DMS114 treated with DMSO at 0.1 percent for 48 hours (cell line): ENCODE results near the gene SLC8A1.

ENCODE experiments used
- DNase-seq: peaks from one replicate; lab custom pipeline; 2025; ENCODE audit not compliant: unreplicated experiment; lab: John Stamatoyannopoulos, UW

The SLC8A1 gene

DNA sequence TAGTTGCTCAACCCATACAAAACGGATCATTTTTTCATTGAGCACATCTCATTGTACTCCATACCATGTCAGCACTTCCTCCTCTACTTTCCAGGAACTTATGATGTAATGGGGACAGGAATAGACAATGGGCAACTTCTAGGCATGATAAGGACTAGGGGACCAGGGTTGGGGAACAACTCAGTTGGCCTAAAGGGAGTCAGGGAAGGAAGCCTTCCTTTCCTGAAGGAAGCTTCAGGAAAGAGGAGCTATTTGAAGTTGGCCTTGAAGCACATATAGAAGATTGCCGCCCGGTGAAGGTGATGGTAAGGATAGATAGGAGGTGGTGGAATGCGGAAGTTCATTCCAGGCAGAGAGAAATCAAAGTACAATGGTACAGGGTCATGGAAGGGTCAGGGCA is 283.9 kb downstream of the SLC8A1 start:
- no peak for DNase-seq

DNA sequence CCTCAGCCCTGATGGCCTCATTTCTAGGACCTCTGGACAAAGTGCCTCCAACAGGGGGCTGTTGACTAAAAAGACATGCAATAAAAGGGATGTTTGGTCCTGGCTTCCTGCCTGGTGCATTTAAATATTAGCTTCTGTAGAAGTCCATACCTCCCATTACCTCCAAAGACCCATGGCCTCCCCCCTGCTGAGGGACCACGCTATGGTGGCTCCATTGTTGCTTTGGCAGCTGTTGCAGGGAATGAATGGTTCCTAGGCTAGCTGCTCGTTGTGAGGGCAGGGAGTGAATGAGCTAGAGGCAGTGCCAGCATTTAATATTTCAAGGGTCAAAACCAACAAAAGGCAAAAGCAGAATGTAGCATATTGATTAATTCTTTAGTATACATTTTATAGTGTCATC is 285.9 kb downstream of the SLC8A1 start:
- no peak for DNase-seq

DNA sequence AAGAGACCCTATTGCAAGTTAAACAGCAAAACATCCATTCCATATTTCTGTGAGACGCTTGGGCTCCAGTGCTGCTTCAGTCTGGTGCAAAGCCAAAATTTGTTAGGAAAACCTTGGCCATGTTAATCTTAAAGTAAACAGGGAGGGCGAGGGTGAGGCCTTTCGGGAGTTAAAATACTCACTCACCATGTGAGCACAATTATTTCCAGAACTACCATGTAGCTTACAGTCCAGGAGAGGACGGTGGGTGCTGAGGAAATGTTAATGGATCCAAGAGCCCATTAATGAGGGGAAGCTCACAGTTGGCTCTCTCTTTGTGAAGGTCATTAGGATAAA is 286.4 kb downstream of the SLC8A1 start:
- no peak for DNase-seq

DNA sequence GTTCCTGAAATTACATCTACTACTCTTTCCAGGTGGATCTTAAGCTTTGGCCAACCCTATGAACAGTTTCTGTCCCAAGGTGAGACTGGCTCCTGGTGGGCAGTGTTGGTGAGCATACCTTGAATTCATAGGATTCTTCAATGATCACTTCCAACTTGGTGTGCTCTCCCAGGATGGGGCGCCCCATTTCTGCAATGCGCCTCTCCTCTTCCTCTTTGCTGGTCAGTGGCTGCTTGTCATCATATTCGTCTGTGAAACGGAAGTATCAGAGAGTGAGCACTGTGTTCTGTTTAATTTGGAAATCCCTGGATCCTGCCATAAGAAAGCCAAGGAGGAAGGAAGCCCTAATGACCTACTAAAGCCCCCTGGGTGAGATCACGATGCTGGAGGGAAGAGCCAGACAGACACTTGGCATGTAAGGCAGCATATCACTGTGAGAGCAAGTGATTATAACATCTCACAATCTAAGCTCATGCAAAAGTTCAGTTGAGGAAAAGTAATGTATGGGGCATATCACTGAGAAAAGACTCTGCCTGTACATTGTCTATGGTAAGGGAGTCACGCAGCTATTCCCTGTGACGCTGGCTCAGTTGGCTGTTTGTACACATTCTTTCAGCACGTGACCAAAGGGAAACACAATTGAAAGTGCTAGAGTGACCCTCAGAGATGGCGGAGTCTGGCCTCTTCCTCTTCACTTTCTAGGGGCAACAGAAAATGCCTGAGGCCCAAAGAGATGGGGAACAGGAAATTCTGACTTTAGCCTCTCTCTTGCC is 287.0 kb downstream of the SLC8A1 start:
- no peak for DNase-seq

DNA sequence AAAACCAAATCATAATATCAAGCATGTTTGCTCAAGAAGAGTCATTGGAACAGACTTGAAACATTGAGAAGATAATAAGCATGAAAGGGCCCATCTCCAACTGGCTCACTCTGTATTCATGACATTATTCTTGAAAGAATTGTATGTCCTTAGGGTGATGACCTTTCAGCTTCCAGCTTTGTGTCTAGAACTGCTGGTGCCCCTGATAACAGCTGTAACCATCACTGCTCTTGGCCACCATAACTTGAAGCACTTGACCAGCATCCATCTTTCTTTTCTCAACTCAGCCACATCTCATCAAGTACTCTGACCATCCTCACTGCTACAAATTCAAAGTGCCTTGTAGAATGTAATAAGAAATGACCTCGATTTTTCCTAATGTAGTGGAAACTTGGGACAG is 289.9 kb downstream of the SLC8A1 start:
- no peak for DNase-seq

DNA sequence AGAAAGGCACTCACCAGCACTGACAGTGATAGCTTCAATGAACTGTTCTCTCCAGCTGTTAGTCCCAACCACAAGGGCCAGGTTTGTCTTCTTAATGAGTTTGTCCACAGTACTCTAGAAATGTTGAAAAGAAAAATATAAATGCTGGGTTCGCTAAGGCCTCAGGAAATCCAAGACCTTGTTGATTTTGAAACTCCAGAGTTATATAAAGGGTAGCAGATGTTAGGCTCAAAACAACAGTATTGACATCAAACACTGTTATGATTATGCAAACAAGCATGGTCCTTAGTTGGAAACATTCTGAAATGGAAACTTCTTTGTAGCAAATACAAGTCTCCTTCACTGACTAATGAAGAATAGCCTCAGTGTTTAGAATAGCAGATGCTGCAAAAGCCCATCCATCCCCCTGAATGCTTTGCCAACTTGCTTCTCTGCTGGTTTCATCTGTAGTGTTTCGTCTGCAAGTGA is 291.1 kb downstream of the SLC8A1 start:
- no peak for DNase-seq

DNA sequence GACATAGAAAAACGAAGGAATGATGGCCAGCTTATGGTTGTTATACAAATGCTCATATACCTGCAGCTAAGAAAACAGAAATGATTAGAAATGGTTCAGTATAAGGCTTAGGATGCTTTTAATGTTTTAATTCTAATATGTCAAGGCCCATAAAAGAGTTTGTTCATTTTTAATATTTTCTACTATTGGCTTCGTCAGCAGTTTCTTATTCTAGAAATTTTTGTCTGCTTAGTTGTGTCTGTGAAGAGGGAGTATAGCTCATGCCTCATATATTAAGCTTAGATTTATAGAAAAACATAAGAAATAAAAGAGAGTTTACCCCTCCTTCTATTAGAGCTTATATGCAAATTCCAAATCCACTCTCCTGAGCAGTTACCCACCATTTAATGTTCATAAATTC is 292.6 kb downstream of the SLC8A1 start:
- no peak for DNase-seq

DNA sequence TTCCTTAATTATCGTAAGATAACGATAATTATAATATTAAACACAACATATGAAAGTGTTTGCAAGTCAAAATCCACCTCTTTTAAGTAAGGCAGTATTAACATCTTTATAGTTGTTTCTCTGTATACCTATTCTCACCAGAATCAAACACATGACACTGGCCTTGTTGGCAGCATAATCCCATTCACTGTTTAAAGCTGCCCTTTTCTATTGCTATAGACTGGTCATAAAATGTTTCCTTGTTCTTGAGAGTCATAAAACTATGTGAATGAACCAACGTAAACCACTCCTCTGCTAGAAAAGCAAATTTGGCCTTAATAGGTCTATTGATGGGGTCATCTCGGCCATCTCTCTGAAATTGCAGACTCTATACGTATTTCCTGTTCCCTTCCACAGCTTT is 293.1 kb downstream of the SLC8A1 start:
- no peak for DNase-seq

DNA sequence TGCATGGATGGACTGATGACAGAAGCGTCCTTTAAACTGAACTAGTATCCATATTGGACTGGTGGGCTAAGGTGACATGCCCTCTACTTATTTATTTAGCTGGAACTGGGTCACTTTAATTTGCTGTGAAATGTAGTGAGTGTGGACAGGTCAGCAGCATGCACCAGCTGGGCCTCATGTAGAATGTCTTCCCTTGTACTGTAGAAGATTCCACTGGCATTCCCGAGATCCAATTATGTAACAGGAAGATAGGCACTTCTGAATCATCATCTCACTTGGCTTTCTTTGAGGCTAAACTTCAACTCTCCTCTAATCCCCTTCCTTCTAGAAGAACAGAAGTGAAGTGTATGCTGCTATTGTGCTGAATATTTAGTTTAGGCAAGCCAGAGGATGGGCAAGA is 296.2 kb downstream of the SLC8A1 start:
- DNase-seq: no peak

DNA sequence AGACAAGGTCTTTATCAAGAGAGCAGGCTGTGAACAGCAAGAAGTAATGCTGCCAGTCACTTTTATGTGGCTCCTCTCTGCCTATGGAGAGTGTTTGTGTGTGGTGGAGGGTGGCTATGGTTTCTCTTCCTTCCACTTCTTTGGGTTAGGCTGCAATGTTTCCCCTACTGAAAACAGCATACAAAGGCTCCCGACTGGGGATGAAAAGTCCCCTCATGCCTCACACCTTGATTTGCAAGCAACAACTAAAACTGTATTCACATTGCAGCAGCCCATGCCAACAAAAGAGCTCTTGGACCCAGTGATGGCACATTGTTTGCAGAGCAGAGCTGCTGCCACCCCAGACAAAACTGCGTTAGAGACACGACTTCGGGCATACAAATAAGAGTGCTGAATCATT is 301.6 kb downstream of the SLC8A1 start:
- no peak for DNase-seq

DNA sequence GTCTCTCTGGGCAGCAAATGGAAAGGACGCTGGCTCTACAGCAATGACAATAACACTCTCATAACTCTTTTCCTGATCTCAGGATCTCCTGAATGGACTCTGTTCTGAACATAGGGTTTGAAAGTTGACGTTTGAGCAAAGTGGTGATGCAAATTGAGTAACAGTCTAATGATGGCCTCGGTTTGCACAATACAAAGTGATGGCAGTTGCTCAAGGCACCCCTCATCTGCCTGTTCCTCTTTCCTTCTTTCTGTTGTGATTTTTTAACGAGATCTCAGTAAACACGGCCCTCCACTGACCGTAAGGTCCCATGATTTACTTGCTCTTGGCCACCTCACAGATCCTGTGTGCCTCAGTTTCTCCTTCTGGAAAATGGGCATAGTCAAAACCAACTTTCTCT is 303.6 kb downstream of the SLC8A1 start:
- DNase-seq: no peak

DNA sequence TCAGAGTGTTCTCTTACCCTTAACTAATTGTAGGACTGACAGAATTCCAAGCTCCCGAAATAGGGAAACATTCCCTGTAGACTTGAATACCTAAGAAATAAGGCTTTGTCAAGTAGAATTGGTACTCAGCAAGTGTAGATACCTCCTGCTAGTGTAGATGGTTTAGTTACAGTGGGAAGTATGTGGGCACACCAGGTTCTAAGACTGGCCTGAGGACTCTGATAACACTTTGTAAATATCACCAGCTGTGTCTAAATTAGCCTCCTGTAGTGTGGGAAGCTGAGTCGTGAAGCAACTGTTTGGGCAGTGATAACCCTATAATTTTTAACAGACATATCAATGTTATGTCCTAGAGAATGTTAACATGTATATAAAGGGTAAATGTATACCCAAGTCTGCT is 304.5 kb downstream of the SLC8A1 start:
- DNase-seq: no peak

DNA sequence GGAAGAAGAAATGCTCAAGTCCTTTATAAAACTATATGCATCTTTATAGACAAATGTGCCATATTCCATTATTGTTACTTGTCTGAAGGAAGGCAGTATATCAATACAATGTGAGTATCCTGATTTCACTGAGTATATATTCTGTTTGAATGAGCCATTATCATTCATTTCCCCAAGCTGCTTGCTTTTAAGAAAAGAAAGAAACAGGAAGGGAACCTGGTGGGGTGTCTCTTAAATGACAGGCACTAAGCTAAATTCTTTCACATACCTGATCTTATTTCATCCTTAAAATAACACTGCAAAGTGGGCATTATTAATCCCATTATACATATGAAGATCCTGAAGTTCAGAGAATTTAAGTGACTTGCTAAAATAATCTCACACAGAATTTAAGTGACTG is 307.9 kb downstream of the SLC8A1 start:
- no peak for DNase-seq

DNA sequence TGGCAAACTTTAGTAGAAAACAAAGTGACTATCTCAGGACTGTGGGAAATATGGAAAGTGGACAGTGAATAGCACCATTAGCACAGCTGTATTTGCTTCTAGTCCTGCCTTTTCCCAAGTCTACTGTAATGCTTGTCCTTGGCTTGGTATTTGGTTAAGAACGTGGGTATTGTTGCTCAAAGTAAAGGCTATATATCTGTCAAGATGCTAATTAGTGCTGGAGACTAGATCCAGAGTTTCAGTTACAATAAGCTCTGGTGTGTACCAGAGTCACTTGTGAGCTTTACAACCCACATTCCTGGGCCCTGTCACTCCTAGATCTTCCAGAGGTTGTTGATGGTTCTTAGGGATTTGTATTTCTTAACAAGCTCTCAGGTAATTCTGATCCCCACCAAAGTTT is 313.6 kb downstream of the SLC8A1 start:
- no peak for DNase-seq

DNA sequence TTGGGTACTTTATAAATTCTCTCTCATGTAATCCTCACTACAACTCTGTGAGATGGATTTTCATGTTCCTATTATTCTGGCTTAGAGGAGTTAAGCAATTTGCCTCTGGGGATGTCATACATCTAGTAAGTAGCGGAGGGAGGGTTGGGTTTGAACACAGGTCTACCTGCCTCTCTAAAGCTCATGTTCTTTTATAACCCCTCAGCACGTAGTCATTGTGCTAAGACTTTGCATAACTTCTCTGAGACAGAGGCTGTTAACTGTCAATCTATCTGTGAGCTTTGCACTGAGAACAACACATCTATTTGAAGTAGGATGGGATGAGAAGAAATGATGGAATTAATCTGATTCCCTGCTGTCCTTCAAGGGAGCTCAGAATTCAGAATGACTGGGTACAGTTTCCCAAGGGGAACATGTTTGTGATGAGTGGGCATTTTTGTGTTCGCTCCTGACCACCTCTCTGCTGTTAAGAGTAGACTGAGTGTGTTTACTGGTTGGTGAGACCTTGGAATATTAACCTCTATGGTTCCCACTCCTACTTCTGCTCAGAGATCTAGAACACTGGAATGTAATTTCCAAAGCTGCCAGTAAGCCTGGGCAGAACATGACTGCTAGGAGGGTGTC is 320.7 kb downstream of the SLC8A1 start:
- DNase-seq: no peak

DNA sequence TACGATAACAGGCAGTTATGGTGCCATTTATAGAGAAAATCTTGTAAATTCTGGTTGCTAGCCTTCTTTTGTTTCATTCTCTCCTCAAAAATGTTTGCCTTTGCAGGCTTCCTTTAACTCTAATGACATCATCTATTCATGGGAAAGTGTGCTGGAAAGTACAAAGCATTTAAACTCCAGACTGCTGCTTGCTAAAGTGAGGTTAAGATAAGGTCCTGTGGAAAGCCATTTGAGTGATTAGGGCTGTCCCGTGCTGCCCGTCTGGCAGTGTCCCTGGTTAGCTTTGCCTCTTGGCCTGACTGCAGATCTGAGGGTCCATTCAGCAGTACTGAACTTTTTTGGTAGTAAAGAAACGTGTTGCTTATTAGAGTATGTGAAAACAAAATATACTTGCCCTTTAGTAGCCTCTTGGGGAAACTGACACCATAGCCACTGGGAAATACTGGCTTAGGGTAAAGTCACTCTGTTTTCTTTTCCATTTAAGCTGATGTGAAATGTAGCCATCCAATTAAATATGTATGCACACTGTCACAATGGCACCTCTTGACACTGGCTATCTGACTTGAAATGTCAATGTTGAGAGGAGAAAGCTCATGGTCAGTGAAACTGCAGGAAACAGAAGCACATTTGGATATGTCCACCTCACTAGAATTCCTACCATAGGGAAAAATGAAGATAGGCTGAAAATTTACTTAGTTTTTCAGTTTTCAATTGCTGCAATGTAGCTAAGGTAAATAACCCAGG is 321.5 kb downstream of the SLC8A1 start:
- no peak for DNase-seq

DNA sequence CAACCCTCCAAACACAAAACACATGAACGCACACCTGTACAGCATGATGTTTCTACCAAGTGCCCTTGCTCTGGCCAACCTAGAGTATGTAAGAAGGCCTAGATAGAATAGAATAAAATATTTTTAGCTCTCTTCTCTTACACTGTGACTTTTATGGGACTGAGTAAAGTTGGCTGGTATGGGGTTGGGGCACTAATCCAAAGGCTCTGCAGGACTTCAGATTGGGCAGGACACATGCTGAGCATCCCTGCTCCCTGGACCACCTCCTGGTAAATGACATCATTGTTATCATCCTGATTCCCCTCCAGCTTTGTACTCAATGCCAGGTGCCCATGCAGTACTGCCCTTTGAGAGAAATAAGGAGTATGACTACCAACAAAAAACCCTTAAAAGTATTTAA is 322.2 kb downstream of the SLC8A1 start:
- no peak for DNase-seq

DNA sequence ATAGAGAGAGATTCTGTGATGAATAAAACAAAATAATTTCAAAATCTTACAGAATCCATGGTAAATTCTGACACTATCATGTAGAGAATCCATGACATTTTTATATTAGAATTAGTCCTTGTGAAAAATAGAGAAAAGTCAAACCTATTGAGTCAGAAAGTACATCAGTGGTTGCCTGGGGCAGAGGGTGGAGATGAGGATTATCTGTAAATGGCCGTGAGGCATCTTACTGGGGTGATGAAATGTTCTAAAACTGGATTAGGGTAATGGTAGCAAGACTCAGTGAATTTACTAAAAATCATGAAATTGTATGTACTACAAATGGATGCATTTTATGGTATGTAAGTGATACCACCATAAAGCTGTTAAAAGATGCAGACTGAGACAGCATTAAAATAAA is 323.1 kb downstream of the SLC8A1 start:
- no peak for DNase-seq

DNA sequence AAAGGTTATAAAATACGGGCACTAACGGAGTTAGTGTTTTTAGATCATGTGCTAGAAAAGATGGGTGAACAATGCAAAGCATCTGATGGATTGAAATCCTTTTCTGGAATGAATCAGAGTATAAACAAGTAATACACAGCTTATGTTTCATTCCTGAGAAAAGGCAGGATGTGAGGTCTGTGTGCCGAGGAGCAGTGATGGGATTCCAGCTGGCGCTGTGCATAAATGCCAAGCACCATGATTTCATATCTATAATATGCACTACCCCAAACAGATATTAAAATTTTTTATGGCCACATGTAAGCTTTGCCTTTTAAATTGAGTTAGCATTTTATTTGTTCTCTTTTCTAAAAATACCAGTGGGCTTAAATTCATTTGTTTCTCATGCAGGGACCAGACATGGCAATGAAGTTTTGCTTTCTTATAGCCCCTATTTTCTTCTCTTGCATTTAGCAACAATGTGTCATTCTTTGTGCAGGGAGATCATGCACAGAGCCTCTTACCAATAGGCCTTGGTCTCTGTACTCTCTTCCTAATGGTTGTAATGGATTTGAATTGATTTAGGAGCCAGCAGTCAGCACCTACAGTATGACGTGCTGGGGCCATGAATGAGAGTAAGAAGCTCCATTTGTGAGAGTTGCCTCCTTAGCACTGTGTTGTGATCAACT is 323.9 kb downstream of the SLC8A1 start:
- DNase-seq: no peak

DNA sequence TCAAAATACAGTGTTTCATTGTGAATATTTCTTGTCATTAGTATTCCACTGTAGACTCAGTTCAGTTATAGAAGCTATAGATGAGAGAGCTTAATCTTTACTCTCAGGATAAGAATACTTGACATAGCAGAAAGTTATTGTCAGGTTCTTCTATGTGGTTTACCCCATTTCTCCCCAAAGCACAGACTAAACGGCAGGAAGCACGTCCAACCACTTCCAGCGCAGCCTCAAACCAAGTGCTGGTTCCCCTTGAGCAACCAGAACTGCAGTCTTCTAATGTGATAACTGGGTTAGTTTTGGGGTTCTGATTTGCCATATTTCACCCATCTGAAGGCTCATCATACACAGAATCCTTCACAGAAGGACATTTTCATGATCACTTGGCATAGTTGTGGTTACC is 324.7 kb downstream of the SLC8A1 start:
- no peak for DNase-seq

DNA sequence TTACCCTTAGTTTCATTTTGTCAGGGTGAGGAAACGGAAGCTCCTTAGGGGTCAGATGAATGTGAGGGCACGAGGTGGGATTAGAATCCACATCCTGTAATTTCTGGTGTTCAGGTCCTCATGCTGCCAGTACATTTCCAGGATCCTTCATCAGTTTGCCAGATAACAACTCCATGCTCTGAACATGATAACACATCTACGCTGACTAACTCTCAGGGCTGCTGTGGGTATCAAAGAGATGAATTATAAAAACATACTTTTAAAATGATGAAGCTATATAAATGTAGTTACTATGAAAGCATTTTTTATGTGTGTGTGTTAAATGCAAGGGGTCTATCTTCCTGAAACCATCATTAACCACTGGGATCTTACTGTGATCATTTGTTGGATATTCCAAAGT is 325.9 kb downstream of the SLC8A1 start:
- DNase-seq: no peak

DNA sequence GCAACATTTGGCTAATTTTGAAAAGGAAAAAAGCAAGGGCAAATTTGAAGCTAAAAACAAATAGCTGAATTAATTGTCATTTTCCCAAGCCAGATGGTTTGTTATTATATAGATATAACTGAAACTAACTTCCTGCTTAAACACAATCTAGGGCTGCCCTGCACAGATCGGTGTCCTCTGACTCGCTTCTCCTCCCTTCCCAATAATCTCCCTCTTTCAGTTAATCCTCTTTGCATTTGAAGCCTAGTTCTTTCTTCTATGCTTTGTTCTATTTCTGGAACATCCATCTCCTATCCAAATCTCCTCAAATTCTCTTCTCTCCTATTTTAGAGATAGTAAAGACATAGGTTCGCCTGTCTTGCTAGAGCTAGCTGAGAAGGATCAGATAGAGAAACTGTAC is 328.1 kb downstream of the SLC8A1 start:
- DNase-seq: no peak
